T-helper 1 cell (primary cell): ENCODE data around the gene CHD6.
A peak's percentile ranks its signal among the peaks of the same experiment; 100 is the strongest.

Source experiments
- DNase-seq, 5 donors: peaks; one replicate each; pipeline ENCODE4 v3.0.0-alpha.2; 2012 to 2020

Gene CHD6

DNA sequence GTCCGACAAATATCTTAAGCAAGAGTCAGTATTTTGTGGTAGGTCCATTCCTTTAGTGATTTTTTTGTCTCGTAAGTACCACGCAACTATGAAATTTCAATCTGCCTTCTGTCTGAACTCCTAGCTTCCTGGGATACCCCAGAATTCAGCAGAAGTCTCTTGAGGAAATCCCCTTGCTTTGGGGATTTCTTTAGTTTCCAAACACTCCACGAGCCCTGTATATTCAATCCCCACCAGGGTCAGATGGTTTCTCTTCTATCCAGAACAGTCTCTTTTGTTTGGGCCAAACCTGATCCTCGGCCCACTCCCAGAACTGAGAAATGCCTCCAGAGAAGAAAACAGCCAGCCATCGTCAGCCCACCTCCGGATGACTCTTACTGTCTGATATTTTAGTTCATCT is 113.0 kb downstream of the CHD6 start:
- no peak for DNase-seq

DNA sequence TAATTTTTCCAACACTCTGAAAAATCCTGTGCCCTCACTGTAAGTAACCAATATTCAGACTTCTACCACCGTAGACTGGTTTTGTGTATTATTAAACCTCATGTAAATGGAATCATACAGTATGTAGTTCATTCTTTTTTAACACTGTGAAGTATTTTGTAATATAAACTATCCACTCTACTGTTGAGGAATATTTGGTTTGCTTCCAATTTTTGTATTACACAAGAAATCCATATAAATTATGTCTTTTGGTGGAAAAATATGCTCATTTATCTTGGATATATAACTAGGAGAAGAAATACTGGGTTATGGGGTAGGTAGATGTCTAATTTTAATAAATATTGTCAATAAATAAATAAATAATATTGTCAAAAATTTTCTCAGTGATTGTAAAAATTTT is 116.8 kb downstream of the CHD6 start:
- DNase-seq = no peak

DNA sequence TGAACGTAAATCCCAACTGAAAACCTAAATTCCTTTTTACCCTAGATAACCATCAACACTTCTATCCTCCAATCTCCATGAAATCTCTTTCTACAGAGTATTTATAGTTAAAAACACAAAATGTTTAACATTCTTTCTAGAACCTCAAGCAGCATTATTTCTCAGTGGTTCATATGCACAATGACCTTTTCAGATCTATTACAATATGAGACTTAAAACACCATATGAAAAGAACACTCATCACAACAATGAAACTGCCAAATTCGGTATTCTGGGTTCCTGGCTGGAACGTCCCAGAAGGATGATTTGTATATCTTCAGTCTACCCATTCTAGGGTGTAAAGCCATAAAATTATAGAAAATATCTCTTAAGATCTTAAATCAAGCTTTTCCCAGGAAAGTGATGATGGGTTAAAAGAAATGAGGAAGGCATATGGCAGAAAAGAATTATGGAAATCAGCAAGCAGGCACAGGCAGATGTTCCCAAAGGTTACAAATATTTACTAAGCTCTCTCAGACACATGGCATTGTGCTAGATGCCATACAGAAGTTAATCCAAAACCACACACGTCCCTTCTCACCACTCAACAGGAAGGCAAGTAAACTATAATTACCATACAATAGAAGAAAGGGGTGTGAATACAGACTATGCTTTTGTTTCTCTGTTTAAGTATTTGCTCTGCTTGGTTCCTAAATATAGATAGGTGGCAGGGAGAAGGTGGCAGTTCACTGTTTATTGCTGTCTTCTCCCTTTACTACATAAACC is 118.0 kb downstream of the CHD6 start:
- DNase-seq = no peak

DNA sequence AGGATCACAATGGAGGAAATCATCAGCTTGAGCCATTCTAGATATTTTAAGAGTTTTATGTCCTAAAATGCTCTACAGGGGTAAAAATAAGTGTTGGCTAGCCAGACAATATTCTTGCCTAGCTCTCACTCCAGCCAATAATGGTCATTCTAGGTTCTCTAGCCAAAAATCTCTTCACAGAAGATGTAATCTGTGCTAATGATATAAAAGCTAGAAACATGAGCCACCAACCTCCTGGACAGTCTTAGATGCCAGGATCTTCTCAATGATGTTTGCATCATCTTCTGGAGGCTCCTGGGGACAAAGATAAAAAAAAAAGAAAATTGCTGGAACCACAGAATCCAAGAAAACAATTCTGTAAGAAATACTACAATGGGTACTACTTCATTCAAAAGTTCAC is 119.1 kb downstream of the CHD6 start:
- DNase-seq = no peak

DNA sequence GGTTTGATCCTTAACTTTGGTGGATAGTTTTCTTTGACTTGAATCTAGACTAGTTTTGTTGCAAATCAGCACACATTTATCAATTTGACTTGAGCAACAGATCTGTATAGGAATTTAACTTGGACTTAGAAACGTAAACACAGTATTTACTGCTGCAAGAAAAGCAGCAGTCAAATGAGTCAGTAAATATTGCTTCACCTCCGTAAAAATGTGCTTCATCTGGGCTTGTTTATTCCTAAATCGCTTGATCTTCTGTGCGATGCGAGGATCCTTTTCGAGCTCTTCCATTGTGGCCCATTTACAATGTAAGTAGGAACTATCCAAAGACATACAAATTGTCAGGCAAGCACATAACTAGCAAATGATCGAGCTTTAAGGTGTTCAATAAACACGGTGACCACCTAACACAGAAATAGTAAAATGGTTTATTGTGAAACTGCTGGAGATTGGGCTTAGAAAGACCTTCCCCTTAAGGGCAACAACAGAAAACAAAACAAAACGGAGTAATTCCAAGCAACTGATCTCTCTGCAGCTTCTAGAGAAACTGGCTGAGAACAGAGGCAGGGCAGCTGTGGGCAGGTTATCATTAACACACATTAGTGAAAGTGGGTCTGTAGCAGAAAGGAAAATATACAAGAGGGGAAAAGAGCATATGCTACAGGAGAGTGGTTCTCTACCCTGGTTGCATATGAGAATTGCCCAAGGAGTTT is 120.8 kb downstream of the CHD6 start:
- DNase-seq = no peak

DNA sequence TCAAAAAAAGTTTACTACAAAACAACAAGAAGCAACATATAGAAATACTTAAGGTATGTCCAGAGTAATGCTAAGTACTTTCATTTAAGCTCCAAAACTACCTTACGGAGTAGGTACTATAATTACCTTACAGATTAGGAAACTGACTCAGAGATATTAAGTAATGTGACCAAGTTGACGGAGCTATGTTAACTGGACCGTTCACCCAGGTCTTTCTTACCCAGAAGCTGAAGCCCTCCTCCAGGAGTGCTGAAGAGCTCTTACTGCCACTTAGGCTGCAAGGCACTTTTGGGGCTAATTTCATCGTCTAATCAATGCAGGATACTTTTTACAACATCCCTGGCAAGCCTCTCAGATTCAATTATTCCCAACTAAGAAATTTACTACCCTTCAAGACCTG is 123.7 kb downstream of the CHD6 start:
- no peak for DNase-seq

DNA sequence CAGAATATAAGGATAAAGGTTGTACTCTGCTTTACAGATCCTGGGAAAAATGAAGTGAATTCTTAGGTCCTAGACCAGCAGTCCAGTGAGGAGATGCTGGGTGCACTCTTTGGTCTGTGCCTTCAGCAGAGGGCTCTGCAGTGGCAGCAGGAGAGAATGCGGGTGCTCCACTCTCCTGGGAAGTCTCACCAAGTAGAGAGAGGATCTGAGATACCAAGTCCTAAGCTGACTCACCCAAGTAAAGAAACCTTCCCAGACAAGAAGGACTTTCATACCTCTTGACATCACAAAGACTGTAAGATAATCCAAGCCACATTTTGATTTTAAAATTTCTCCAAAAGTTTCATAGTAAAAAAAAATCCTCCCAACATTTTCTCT is 134.6 kb downstream of the CHD6 start:
- DNase-seq = no peak

DNA sequence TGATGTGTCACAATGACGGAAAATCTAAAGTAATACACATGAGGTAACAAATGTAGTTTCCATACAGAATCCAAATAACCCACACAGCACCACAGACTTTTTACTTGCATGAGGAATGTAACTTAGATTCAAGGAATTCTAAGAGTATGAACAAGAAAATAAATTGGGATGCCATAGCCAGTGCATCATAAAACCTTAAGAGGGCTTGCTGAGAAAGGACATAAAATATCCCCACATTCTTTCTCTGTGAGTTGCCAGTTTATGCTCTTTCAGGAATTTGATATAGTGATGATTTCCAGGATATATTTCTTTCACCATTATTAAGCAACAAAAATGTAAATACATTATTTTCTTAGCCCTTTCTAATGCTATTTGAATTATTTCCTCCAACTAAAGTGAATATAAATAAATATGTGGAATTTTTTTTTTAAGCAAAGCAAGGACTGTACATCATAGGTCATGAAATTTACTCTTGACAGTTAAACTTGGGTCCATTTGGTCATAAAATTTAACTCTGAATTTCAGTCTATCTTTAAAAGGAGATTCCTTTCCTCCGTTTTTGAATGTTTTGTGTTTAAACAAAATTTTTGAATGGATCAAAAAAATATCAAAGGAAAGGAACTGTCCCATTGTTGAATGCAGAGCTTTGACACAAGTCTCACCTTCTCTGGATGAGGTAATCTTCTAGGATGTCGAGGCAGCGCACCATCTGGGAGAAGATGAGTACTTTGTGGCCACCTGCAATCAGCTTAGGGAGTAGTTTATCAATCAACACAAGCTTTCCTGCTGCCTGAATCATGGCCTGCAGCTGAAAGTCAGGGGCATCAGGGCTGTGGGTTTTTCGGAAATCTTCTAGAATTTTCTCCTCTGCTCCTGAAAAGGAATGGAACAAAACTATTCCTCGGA is 135.3 kb downstream of the CHD6 start:
- no peak for DNase-seq

DNA sequence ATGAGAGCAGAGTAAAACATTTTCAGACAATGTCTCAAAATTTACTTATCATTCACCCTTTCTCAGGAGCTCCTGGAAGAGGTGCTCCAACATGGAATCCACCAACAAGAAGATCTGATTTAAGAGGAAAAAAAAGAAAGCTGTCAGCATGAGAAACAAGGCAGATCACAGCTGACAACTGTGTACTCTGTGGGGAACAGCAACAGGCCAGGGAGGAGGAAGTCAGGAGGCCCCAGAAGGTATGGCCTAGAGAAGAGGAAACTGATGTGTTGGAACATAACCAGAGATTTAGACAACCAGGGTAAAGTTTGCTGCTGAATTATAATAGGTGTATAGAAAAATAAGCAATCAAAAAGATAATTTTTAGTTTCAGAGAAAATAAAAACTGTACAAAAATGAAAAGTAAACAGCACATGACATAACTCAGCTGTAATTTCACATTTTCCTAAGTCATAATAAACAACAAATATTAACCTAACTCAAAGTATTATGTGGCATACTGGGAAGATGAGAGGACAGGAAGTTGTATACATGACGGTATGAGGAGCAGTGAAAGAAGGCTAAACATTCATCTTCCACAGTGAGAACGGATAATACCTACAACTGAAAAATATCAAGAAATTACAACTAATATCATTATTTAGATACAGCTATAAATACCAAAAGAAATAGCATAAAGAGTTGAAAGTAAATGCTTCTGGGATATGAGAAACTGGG is 138.0 kb downstream of the CHD6 start:
- no peak for DNase-seq

DNA sequence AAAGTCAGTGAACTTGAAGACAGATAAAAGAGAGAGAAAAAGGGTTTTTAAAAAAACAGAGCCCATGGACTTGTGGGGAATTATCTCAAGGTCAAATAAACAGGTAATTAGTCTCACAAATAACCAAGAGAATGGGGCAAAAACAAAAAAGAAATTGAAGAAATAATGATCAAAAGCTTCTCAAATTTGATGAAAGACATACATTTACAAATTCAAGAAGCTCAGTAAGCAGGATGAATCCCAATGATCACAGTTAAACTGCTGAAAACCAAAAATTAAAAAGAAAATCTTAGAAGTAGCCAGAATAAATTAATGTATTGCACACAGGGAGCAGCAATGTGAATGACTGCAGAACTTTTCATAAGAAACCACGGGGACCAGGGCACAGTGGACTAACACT is 139.1 kb downstream of the CHD6 start:
- no peak for DNase-seq

DNA sequence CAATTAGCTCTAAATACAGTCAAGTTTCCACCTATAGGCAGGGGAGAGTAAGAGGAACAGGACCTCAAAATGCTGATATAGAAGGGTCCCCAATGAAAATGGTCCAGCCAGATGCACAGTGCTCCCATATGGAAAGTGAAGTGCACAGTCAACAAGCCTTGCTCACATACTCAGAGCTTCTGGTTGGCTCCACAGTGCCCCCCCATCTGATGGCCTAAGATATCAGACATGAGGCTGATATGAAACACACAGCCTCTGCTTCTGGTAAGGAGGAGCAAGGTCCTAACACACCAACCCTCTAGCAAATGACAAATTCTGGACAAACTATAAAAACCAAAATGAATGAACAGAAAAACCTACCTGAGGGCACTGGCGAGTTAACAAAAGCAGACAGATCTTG is 140.2 kb downstream of the CHD6 start:
- DNase-seq = no peak

DNA sequence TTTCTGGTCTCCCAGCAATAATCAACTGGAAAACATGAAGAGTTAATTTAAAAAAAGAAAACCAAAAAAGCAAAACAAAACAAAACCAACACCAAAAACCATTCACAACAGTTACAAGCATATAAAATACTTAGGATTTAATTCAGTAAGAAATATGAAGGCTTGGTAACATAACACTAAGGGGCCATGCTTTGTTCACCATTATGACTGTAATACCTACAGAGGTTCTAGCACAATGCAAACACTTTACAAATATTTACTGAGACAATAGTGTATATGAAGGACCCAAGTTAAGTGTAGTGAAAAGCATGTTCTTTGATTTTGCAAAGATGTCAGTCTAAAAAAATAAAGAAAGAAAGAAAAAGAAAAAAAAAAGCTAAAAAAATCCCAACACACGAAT is 141.7 kb downstream of the CHD6 start:
- DNase-seq = no peak

DNA sequence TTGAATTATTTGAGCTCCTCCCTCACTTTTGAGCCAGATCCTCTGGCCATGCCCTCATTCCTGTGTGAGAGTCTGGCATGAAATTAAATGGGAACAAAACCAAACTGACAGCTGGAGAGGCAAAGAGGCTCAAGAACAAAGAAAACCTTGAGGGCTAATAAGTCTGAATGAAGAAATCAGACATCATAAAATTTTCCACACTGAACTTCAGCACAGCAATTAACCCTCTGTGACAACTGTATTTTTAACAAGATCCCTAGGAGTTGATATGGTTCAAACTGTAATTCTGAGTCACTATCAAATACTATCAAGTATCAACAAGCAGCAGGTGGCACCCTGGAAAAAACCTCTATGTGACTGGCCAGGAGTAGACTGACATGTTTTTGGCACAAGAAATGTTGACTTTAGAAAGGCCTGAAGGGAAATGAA is 142.2 kb downstream of the CHD6 start:
- no peak for DNase-seq

DNA sequence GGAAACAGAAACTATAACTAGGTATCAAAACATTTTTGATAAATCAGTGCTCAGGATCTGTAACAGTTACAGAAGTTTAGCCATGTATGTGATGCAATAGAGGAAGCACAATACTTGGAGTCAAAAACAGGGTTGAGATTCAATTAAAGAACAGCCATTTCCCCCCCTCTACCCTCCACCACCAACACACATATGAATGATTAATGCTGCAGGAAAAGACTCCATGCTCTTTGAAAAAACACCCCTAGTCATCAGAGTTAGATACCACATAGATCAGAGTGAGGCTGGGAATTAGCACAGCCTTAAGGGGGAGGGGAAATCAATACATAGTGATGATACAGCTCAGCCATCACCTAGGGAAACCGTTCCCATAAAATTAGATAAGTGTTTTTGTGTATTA is 142.7 kb downstream of the CHD6 start:
- no peak for DNase-seq

DNA sequence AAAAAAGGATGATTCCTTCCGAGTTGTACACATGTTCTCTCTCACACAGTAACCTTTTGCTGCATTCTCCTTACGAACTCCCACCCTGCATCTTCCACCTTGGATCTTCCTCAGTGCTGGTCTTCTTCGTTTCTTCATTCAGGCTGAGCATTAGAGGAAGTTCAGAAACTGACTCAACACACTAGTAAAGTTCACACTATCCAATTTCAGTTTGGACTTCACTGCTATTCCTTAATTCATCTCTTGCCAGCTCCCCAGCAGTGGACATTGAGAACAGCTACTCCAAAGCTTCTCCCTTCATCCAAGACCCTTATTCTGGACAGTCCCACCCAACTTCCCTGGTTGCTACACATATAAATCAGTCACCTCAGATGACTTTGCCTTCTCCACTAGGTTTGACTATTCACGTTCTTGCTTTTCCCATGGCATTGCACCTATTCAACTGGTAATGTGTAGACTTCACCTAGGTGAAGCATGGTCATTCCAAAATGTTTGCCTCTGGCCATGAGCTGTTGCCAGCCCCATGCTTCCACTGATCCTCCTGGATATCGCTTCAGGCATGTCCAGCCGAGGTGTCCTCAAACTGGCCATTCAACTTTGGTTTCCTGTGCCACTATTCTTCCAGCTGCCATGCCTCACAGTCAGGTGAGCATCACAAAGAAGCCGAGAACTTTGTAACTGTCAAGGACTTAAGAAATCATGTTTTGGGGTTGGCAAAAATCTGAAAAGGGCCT is 147.6 kb downstream of the CHD6 start:
- DNase-seq = no peak

DNA sequence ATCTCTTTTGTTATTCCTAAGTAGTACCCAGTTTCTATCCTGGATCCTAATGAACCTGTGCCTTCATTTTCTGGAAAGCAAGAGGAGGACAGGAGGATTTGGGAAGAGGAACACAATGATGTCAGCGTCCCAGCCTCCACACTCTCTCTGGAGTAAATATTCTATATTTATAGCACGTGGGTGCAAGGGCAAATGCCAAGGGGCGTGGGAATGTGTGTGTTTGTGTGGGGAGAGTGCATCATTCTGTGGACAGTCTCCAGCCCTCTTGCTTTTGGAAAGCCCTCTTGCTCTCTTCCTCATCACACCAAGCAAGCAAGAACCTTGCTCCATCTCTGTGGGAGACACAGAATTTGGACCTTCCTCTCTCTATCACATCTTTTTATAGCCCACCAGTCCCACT is 148.3 kb downstream of the CHD6 start:
- DNase-seq = no peak

DNA sequence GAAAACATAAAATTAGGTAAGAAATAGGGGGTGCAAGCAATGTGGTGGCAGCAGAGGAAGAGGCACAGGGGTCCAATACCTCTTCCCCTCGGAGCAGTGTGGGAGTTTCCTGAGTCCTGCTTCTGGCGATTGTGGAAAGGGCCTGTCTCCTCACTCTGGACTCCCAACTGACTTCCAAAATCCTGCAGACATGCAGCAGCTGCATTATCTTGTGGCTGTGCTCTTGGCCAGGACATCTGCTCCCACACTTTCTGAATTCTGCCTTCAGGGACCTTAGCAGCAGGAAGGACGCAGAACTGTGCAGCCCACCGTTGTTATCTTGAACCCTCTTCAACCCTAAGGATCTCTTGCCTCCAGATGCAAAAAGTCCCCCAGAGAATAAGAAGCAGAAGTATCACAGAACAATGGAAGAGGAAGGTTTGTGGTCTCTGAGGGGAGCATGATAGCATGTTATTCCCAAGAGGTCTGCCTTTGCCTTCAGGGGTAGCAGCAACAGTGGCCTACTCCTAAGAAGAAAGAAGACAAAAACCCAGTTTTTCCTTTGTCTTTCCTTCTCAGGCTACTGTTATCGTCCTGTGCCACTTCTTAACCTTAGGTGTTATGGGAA is 149.1 kb downstream of the CHD6 start:
- DNase-seq = no peak

DNA sequence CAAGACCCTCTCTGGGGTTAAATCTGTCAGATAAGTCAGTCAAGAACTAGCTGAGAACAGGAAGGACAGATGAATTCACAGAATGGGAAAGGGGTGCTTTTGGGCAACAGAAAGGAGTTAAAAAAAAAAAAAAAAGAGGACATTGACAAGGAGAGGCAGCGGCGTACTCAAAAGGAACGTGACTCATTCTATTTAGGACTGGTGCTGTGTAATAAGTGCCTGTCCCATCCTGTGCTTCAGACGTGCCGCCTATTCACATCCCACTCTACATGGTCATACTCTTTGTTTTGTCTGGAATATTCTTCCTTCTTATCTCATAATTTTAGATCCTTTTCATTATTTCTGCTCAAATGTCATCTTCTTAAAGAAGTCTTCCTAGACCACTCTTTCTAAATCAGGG is 150.5 kb downstream of the CHD6 start:
- DNase-seq = no peak

DNA sequence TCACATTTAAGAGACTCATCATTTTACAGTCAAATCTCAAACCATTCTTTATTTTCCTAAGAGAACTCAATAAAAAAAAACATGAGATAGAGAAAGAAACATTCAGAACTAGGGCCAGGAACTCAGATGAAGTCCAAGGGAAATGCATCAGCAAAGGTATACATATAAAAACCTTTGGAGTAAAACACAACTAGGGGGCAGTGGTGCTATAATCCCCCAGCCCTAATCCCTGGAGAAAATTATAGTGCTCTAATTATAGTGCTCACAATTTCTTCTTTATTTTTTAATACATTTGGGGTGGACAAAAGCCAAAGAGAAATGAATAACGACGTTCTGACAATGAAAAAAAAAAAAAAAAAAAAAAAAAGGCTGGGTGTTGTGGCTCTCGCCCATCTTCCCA is 151.0 kb downstream of the CHD6 start:
- DNase-seq = no peak

DNA sequence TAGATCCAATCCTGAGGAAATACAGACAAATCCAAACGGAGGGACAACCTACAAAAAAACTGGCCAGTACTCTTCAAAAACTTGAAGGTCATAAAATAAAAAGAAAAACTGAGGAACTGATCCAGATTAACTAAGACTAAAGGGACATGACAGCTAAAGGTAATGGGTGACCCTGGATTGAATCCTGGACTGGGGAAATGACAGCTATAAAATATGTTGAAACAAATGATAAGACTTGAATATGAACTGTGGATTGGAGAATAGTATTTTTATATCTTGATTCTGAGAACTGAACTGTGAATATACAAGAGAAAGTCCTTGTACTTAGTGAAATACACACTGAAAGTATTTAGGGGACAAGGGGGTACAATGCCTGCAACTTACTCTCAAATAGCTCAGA is 154.6 kb downstream of the CHD6 start:
- no peak for DNase-seq

DNA sequence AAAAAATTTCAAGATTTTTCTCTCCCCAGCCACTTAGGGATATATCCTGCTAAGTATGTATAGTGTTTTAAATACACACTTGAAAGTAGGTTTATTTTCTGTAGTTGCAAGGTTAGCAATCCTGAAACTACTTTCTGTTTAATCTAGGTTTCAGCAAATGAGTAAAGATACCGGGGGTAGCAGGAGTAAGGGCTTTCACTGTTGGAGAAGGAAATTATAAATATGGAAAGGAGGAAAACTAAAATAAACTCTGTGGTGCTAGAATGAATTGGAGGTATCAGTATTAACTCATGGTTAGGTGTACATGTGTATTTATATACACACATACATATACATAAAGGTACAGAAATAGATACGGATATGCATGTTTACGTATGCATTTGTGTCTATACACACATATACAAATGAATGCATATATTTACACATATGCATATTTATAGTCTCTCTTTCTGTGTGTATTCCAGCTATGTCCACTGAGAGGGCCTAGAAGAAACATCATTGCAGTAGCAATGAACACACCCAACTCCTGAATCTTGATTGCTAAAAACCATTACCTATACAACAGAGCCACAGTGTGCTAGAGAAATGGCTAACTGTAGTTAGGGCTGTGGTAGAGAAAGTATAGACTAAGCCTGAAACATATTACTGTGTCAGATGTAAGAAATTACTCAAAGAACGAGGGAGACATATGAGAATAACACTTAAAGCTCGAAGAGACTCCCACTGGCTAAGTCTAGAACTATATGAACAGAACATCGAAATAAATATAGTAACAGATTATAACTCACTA is 155.6 kb downstream of the CHD6 start:
- peak in 1 of 5 donors; percentile 17 for DNase-seq
